ENCODE results near the gene BICDL2. TPM values are rescaled to one million over a fixed set of nuclear protein-coding genes. Genes with fewer than 3 reads are reported as not detected.

Gene BICDL2
- total and polyA plus RNA-seq, 2 of the 4 experiments (the other 2 are of a cell fraction) = 0.17 to 0.18 TPM

GRCh38 chr16:3015865-3016521, 20.8 kb downstream of the BICDL2 start:
- H3K4me2 ChIP-seq (ENCODE audit: low read depth, low read length) = no peak overlapping the region
- no peaks in the 10 kb centered on the region for H3K9me3 ChIP-seq (ENCODE audit: control insufficient read depth, insufficient read depth, low read length)
- no peak overlapping the region for H2AK5ac ChIP-seq (ENCODE audit: low read depth, low read length)
- no peak overlapping the region for H2BK120ac ChIP-seq (ENCODE audit: low read depth, low read length)
- no peaks in the 10 kb centered on the region for H3K36me3 ChIP-seq (ENCODE audit: control insufficient read depth, insufficient read depth, low read length)
- BruUV-seq (replicated peaks) = no TSS peak
- no peak overlapping the region for H2BK20ac ChIP-seq (ENCODE audit: low read depth, low read length)
- H2AK9ac ChIP-seq (replicated peaks; ENCODE audit: low read depth, low read length, poor library complexity) = no peak overlapping the region
- no peak overlapping the region for H3K4ac ChIP-seq (ENCODE audit: low read depth, low read length)
- no peak for DNase-seq
- H3K79me1 ChIP-seq (ENCODE audit: low read depth in 1 of 2, low read length in 2 of 2) = peaks cover 0 to 8% of the 10 kb centered on the region in 2 experiments; a peak in 2 of 4 replicates
- no peak overlapping the region for H3K4me3 ChIP-seq (ENCODE audit: insufficient read depth, low read depth, low read length)
- H3K56ac ChIP-seq (ENCODE audit: extremely low read depth, insufficient read depth, low read length) = no peak overlapping the region
- no peak overlapping the region for H2AFZ ChIP-seq (replicated peaks; ENCODE audit: low read length, poor library complexity)
- no peak overlapping the region for H2BK5ac ChIP-seq (ENCODE audit: low read depth, low read length, poor library complexity, severe bottlenecking)
- intact Hi-C loops (cut with micrococcal nuclease) (no loop called here), dilution Hi-C loops (cut with HindIII; ENCODE audit: low sequenced_read_pairs, unreplicated experiment) (no loop called here), in situ Hi-C loops (cut with MboI; ENCODE audit: low sequenced_read_pairs) (no loop called here)
- no peak for ATAC-seq (ENCODE audit: low read depth)
- no peak overlapping the region for H2BK15ac ChIP-seq (ENCODE audit: low read depth, low read length)
- H4K8ac ChIP-seq (ENCODE audit: low read depth in 2 of 2, low read length in 2 of 2) = no peak overlapping the region
- H3K27ac ChIP-seq (ENCODE audit: insufficient read depth, low read length) = no peak overlapping the region
- H3K14ac ChIP-seq (replicated peaks; ENCODE audit: low read depth, low read length) = no peak overlapping the region
- no peak overlapping the region for H3K9ac ChIP-seq (ENCODE audit: low read depth, low read length)
- TF ChIP-seq USF2 (IDR thresholded peaks at IDR 0.05; ENCODE audit: low read depth, low read length) (no peak), RFX5 (IDR thresholded peaks at IDR 0.05; ENCODE audit: low read depth, low read length) (no peak), CHD1 (IDR thresholded peaks at IDR 0.05; ENCODE audit: low read depth, low read length) (no peak), MAZ (IDR thresholded peaks at IDR 0.05; ENCODE audit: borderline replicate concordance, low read depth, low read length) (no peak), MAFK (IDR thresholded peaks at IDR 0.05; ENCODE audit: low read depth, low read length) (no peak), ELK1 (IDR thresholded peaks at IDR 0.05; ENCODE audit: borderline replicate concordance, low read depth, low read length) (no peak), RCOR1 (IDR thresholded peaks at IDR 0.05; ENCODE audit: insufficient replicate concordance, low read length) (no peak), BHLHE40 (IDR thresholded peaks at IDR 0.05; ENCODE audit: low read depth, low read length) (no peak), POLR2A (IDR thresholded peaks at IDR 0.05; ENCODE audit: low read depth, low read length) (no peak), SMC3 (IDR thresholded peaks at IDR 0.05; ENCODE audit: low read depth, low read length) (no peak), MXI1 (IDR thresholded peaks at IDR 0.05; ENCODE audit: borderline replicate concordance, low read depth, low read length) (no peak), CTCF (conservative IDR thresholded peaks at IDR 0.05; ENCODE audit: low read depth, low read length) (no peak), CEBPB (IDR thresholded peaks at IDR 0.05; ENCODE audit: low read depth, low read length) (no peak), NFE2L2 (IDR thresholded peaks at IDR 0.05; ENCODE audit: low read depth, low read length) (no peak), FOS (IDR thresholded peaks at IDR 0.05; ENCODE audit: low read depth, low read length) (no peak), RAD21 (IDR thresholded peaks at IDR 0.05; ENCODE audit: low read length) (no peak)
- 75% methylated on average over 5 of the region's 13 CpGs; no CpG with 5 or more reads in 1 of the 2 experiments for WGBS, 2 experiments (ENCODE audit: extremely low coverage in 2 of 2, insufficient read length in 1 of 2)
- peaks cover 10% of the 10 kb centered on the region for H4K20me1 ChIP-seq (ENCODE audit: insufficient read depth, low read length)
- POLR2A ChIA-PET (ENCODE audit: unreplicated experiment) = no interaction called here
- H4K5ac ChIP-seq (ENCODE audit: low read depth, low read length) = no peak overlapping the region
- no peaks in the 10 kb centered on the region for H3K9me1 ChIP-seq (ENCODE audit: insufficient read depth, low read length)
- no peak overlapping the region for H4K91ac ChIP-seq (ENCODE audit: insufficient read depth, low read depth, low read length)
- no peak overlapping the region for H3K23ac ChIP-seq (ENCODE audit: low read depth, low read length)
- H3K4me1 ChIP-seq (ENCODE audit: control insufficient read depth, insufficient read depth, low read length) = 0 out of 2 replicates have a peak, but pooled peaks cover 3% of the 10 kb centered on the region
- H3K18ac ChIP-seq (ENCODE audit: low read depth, low read length) = no peak overlapping the region
- H3K27me3 ChIP-seq (ENCODE audit: control insufficient read depth, insufficient read depth, low read length) = peaks cover 30% of the 10 kb centered on the region
- CTCF ChIA-PET = no interaction called here

All from IMR-90 (cell line).